HepG2 (cell line): ENCODE data around the gene APBA1. TPM values are rescaled to one million over a fixed set of nuclear protein-coding genes. Genes with fewer than 3 reads are reported as not detected.

Experiments used
- ATAC-seq: fragments of 200-7000 bp; cut with Tn5 transposase; 3 replicates; pipeline ENCODE4 v1.9.1; 2020; ENCODE audit warnings: mild to moderate bottlenecking, moderate library complexity
- BruUV-seq: library from RNA; stranded (reverse); fragments of 400-500 nt; replicated peaks from 2 replicates; lab custom pipeline; 2021; lab: Mats Ljungman, UMichigan
- CTCF ChIA-PET: fragments of 300-600 bp; formaldehyde crosslinking; extraction: SDS; loops from one replicate; lab custom pipeline; 2021; ENCODE audit warnings: low total read pairs, inconsistent platforms, low intra/inter-chr PET ratio; lab: Yijun Ruan, JAX
- POLR2A ChIA-PET: fragments of 350-600 bp; sonication (Branson Sonifier 250); formaldehyde crosslinking; loops from one replicate; lab custom pipeline; 2020; ENCODE audit warnings: antibody characterized with exemption, inconsistent platforms; lab: Yijun Ruan, JAX
- DNase-seq: peaks from one replicate; pipeline ENCODE4 v3.0.0-alpha.2; 2015; ENCODE audit warnings: low spot score
- FAIRE-seq: peaks from 3 replicates; lab custom pipeline; 2011; peaks lifted over from hg19 to GRCh38; lab: Jason Lieb, UNC
- H2AFZ ChIP-seq: one replicate; pipeline ENCODE4 v1.6.1; 2011; ENCODE audit warnings: low read length, inconsistent platforms
- H3K27ac ChIP-seq: fragments of 300-600 bp; 3 replicates; pipeline ENCODE4 v1.8.0; 2011; ENCODE audit warnings: mixed run types, mild to moderate bottlenecking, mixed read lengths, low read length, inconsistent platforms; ENCODE audit not compliant: insufficient read depth; ENCODE audit errors: extremely low read length
- H3K27me3 ChIP-seq, 2 experiments: fragments of 200-600 bp in 1 of 2; 2 replicates in 1 of 2; 3 replicates in 1 of 2; pipeline versions ENCODE4 v1.6.0 to v1.8.0; 2011; ENCODE audit warnings: low read length in 2 of 2, mild to moderate bottlenecking in 2 of 2, moderate library complexity in 2 of 2, inconsistent platforms in 1 of 2; ENCODE audit not compliant: insufficient read depth in 2 of 2, control insufficient read depth in 1 of 2
- H3K36me3 ChIP-seq, 2 experiments: fragments of 200-600 bp in 1 of 2; replicated peaks in 1 of 2; 2 replicates in 1 of 2; 3 replicates in 1 of 2; pipeline versions ENCODE4 v1.5.1 to v1.8.0; 2011; ENCODE audit warnings: low read length in 2 of 2, inconsistent platforms in 1 of 2; ENCODE audit not compliant: insufficient read depth in 2 of 2, control insufficient read depth in 1 of 2
- H3K4me1 ChIP-seq: 2 replicates; pipeline ENCODE4 v1.5.1; 2012; ENCODE audit warnings: low read length, inconsistent platforms; ENCODE audit not compliant: insufficient read depth
- H3K4me2 ChIP-seq: 2 replicates; pipeline ENCODE4 v1.6.0; 2011; ENCODE audit warnings: low read depth, low read length, inconsistent platforms
- H3K4me3 ChIP-seq, 3 experiments: fragments of 200-600 bp in 1 of 3; sonication (generic), shearing (Covaris generic) in 1 of 3; replicated peaks in 1 of 3; 2 replicates each; pipeline ENCODE4 v1.5.1; 2011 to 2016; ENCODE audit warnings: low read length in 3 of 3, inconsistent platforms in 2 of 3, low read depth in 2 of 3, mild to moderate bottlenecking in 2 of 3, control low read depth in 1 of 3, mixed read lengths in 1 of 3; ENCODE audit not compliant: insufficient read depth in 1 of 3
- H3K79me2 ChIP-seq: one replicate; pipeline ENCODE4 v1.6.1; 2011; ENCODE audit warnings: low read length, inconsistent platforms; ENCODE audit not compliant: insufficient read depth
- H3K9ac ChIP-seq: 2 replicates; pipeline ENCODE4 v1.6.0; 2011; ENCODE audit warnings: mild to moderate bottlenecking, low read depth, low read length, inconsistent platforms; ENCODE audit not compliant: insufficient read depth
- H3K9me3 ChIP-seq: 2 replicates; pipeline ENCODE4 v1.5.1; 2012; ENCODE audit warnings: mild to moderate bottlenecking, low read length
- H4K20me1 ChIP-seq: 2 replicates; pipeline ENCODE4 v1.6.0; 2011; ENCODE audit warnings: inconsistent platforms, mild to moderate bottlenecking, low read length, moderate library complexity; ENCODE audit not compliant: insufficient read depth
- NFKB2 ChIP-seq: sonication (generic); formaldehyde crosslinking; IDR thresholded peaks from 2 replicates; pipeline ENCODE4 v1.4.0; 2020; ENCODE audit warnings: missing genetic modification reagents, borderline replicate concordance
- U2AF1 ChIP-seq: fragments of 200-400 bp; formaldehyde crosslinking; optimal IDR thresholded peaks from 2 replicates; pipeline ENCODE3; 2017; ENCODE audit warnings: mild to moderate bottlenecking, low read depth, low read length
- ZFAT ChIP-seq: sonication (generic); formaldehyde crosslinking; conservative IDR thresholded peaks from 2 replicates; pipeline ENCODE4 v1.8.1; 2023; ENCODE audit warnings: missing genetic modification reagents, inconsistent platforms
- ZGPAT ChIP-seq: IDR thresholded peaks from 2 replicates; pipeline ENCODE4 v1.6.1; 2016; ENCODE audit warnings: mild to moderate bottlenecking
- ZNF556 ChIP-seq: sonication (generic); formaldehyde crosslinking; IDR thresholded peaks from 2 replicates; pipeline ENCODE4 v1.4.0; 2020; ENCODE audit warnings: mild to moderate bottlenecking, missing genetic modification reagents, borderline replicate concordance
- ZNF710 ChIP-seq: sonication (generic); formaldehyde crosslinking; IDR thresholded peaks from 2 replicates; pipeline ENCODE4 v1.5.0; 2020; ENCODE audit warnings: mild to moderate bottlenecking, missing genetic modification reagents, borderline replicate concordance
- ZNF792 ChIP-seq: IDR thresholded peaks from 2 replicates; pipeline ENCODE4 v1.6.1; 2016
- WGBS: methylation state at CpG from one replicate; pipeline ENCODE4 v1.1.6; 2017; ENCODE audit warnings: low lambda C conversion rate; 5-methylcytosine and 5-hydroxymethylcytosine counted together
- in situ Hi-C: cut with HindIII; loops from 2 replicates; pipeline ENCODE4 v1.10.0; 2017; ENCODE audit warnings: low pct_unique_long_range_greater_than_20kb; ENCODE audit not compliant: extremely low pct_ligation_motif_present
- intact Hi-C: fragments of 100-400 bp; cut with micrococcal nuclease; formaldehyde crosslinking; loops from one replicate; pipeline ENCODE4 v1.10.0; 2022; ENCODE audit not compliant: unreplicated experiment
- polyA plus RNA-seq, 8 experiments: library from polyadenylated mRNA; depleted of rRNA in 3 of 8; stranded (reverse) in 7 of 8; unstranded in 1 of 8; fragments of >200 nt; fragmentation: Illumina TruSeq in 4 of 8; extraction: Trizol in 4 of 8; gene quantifications; 2 replicates each; pipeline versions ENCODE4 v1.2.1 to v1.2.3, GENCODE V29; 2011 to 2016; ENCODE audit warnings: low read depth in 4 of 8, missing spikeins in 1 of 8, mixed read lengths in 1 of 8; ENCODE audit not compliant: insufficient read depth in 1 of 8
- total RNA-seq, 5 experiments: library from RNA; depleted of rRNA; stranded (reverse); fragments of >200 nt; fragmentation: Illumina TruSeq; extraction: Trizol; gene quantifications; 2 replicates each; pipeline ENCODE4 v1.2.3, GENCODE V29; 2016; ENCODE audit warnings: low read depth in 1 of 5

Gene APBA1
- total and polyA plus RNA-seq, 2 of the 13 experiments (the other 11 are each of a cell fraction or from before 2014, with no cell fraction given): 0.15 TPM; not detected in 1

GRCh38 chr9:69431203-69431602 is 241.0 kb downstream of the APBA1 start (continued):
- TF ChIP-seq ZGPAT (CRISPR knock-in tag) (no peak), NFKB2 (CRISPR knock-in tag) (no peak)

GRCh38 chr9:69430206-69430605 is 242.0 kb downstream of the APBA1 start:
- Histone ChIP-seq H3K27ac (no peak overlapping the region), H3K4me3 (no peak overlapping the region), H3K36me3 (no peaks in the 10 kb centered on the region), H3K4me1 (no peaks in the 10 kb centered on the region), H3K4me2 (no peak overlapping the region), H3K9ac (no peak overlapping the region), H3K27me3 (peaks cover 5 to 20% of the 10 kb centered on the region in 2 experiments; a peak in 3 of 5 replicates), H3K9me3 (no peaks in the 10 kb centered on the region), H4K20me1 (no peaks in the 10 kb centered on the region), H3K79me2 (no peaks in the 10 kb centered on the region), H2AFZ (no peak overlapping the region)
- no peak for DNase-seq
- in situ Hi-C loops: loop anchor here (25.0 kb wide), 1 partner anchor 482 kb away; no protein-coding TSS in a partner anchor
- POLR2A ChIA-PET: no interaction called here
- no peak for TF ChIP-seq ZNF792 (CRISPR knock-in tag)
- no peak for TF ChIP-seq ZNF556 (CRISPR knock-in tag)
- no peak for TF ChIP-seq ZNF710 (CRISPR knock-in tag)
- TF ChIP-seq ZFAT (CRISPR knock-in tag): no peak
- no peak for TF ChIP-seq U2AF1
- no TSS peak for BruUV-seq
- CTCF ChIA-PET: no interaction called here
- ATAC-seq: no peak
- FAIRE-seq: no peak
- 28% methylated on average over 4 of the region's 4 CpGs for WGBS
- intact Hi-C loops: no loop called here
